ENCODE results near the gene OPRD1.

Gene OPRD1

DNA sequence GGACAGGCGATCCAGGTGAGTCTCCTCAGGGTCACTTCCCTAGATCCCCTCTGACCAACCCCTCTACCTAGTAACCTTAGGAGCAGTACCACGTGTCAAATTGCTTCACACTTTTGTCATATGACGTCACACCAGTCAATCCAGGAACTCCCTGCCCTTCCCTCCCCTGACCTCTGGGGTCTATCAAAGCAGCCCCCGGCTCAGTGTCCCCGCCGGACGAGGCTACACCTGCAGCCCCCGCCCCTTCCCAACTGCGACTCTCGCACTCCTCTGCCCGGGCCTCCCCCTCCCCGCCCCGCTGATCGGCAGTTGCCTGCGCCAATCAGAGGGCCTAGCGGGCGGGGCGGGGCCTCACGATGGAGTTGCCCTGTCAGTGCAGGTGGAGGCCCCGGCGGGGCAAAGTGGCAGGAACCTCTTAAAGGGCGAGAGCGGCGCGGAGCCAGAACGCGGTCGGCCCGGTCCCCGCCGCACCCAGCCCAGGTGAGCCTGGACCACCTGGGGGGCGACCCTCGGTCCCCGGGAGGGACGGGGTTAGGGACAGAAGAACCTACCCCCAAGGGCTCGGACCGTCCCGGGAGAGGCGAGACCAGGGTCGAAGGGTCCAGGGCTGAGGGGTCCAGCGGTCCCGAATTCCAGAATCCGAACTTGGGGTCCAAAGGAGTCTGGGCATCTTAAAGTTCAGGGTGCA lies 74.9 kb downstream of the OPRD1 start:
- DNase-seq = peak; percentile 92

DNA sequence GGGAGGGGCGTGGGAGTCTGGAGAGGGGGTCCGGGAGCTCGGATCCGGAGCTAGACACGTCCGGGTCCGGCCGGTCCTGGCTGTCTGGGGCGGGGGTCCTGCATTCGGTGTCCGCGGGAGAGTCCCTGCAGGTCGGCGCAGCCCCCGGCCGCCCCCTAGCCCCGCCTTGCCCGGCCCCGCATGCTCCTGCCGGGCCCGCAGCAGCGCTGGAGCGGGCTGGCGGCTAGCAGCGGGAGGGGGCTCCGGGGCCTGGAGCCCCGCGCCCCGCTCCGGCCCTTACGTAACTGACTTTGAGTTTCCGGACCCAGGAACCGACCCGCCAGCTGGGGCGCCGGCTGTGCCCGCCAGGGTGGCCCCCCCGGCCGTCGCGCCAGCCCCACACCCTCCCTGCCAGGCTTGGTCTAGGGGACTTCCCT lies 75.5 kb downstream of the OPRD1 start:
- peak; percentile 81 for DNase-seq

DNA sequence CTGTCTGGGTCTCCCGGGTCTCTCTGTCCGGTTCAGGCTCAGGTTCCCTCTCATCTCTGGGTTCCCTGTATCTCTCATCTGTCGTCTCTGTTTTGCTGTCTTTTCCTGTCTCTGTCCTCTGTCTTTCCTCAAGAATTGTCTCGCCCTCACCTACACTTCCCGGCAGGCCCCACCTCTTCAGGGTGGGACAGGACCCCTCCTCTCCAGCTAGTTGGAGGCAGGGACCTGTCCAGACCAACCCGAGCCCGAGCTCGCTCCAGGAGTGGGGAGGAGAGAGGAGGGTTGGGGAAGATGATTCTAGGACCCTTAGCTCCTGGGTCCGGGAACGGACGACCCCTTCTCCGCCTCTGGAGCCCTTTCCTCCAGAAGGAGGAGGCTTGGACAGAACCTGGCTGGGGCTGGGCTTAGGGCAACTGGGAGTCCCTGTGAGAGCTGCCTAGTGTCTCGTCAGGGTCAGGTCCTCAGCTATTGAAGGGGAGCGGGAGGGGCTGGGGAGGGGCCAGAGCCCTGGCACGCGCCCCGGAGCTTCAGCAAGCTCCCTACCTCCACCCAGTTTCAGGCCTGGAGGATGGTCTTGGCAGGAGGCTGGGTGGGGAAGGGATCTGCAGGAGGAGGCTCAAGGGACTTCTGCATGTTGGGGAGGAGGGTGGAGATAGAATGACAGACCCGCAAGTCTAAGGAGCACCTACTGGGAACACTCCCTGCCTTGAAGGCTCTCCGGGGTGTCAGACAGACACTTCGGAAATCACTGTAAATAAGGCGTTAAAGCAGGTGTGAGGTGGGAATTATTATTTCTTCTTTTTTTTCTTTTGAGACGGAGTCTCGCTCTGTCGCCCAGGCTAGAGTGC lies 76.1 kb downstream of the OPRD1 start:
- DNase-seq = no peak

DNA sequence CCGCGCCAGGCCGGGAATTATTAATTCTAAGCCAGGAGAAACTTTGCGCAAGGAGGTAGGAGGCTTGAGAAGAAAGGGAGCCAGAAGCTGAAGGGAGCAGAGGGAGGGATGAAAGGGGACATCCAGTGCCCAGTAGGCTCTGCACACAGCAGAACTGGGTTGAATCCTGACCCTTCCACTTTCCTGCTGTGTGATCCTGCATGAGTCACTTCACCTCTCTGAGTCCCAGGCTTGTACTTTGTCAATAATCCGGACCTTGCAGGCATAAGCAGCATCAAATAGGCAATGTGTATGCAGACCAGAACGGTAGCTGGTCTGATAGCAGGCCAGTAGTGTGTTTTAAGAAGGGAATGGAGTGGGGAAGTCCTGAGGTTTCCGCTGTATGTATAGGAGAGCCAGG lies 76.9 kb downstream of the OPRD1 start:
- no peak for DNase-seq

DNA sequence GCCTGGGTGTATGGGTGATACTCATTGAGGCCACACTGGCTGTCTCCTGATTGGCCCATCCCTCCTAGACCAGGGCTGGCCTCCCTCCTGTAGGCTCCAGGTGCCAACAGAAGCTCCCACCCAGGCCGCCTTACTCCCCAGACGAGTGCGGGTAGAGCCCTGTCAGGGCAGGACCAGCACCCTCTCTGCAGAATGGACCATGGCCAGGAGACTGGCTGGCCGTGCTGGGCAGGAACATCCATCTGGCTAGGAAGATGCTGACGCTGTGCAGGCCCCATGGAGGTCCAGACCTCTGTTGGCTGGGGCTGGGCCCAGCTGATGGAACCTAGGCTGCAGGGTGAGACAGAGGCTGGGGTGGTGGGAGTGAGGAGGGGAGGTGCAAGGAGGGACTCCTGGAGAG lies 77.4 kb downstream of the OPRD1 start:
- no peak for DNase-seq

DNA sequence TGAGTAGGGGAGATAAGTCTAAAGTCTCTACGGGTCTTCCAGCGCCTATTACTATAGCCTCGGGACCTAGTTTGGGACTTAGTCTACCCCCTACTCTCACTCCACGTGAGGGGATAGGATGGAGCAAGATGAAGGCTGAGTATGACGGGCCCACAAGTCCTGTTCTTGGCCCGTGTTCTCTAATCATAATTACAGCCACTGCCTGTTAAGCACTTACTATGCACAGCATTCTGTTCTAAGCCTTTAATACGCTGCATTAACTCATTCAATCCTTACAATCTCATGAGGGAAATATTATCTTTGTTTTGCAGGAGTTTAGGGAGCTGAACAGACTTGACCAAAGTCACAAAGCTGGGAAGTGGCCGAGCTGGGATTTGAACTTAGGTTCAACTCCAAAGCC lies 78.5 kb downstream of the OPRD1 start:
- no peak for DNase-seq

DNA sequence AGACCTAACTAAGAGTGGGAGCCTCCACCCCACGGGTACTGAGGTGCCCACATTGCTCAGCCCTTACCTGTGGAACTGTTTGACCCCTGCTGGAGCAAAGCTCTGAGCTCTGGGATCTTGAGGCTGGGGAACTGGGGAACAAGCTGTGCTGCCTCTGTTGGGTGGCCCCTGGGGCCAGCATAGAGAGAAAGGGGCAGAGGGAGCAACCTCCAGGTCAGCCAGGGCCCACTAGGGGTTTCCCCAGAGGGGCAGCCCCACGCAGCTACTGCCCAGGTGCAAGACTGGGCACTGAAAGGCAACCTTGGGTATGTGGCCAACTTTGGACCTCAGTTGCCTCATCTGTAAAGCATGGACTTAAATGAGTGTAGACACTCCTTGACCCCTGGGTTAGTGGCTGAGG lies 78.9 kb downstream of the OPRD1 start:
- no peak for DNase-seq

DNA sequence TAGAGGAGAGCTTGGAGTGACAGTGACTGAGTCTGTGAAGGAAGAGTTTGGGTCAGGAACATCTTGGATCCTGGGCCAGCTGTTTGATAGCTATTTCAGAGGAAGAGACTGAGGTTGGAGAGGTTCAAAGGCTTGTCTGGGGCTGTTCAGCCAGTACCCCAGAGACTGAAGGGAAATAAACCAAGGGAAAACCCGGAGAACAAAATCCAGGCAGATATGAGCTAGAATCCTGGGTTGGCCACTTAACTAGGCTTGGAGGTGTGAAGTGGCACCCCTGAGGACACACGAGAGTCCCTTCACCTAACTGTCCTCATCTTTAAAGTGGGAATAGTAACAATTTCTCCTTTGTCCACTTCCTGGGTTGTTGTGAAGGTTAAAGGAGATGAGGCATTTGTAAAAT lies 79.3 kb downstream of the OPRD1 start:
- no peak for DNase-seq

DNA sequence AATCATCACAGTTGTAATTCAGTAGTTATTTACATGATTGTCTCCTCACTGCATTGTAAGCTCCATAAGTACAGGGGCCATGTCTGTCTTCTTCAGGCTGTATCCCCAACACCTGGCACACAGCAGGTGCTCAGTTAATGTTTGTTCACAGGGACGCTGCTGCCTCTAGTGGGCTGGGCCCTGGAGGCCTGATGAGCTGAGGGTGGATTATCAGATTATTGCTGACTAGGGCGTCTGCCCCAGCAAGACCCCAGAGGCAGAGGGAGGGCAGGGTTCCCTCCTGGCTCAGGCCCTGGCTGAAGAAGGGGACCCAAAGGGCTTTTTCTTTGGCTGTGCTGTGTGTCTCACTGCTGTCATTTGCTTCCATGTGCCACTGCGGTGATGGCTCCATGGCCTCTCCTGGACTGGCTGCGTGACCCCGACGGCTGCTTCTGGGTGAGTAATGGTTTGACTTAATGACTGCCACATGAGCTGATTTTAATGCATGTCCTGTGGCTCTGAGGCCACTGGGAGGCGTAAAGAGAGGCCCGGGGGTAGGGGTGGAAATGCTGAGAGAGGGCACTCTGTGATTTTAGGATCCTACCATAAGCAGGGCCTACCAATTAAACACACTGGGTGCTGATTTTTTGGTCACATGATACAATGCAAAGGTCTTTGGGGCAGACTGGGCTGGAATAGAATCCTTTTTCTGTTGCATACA lies 81.6 kb downstream of the OPRD1 start:
- peak; percentile 33 for DNase-seq

DNA sequence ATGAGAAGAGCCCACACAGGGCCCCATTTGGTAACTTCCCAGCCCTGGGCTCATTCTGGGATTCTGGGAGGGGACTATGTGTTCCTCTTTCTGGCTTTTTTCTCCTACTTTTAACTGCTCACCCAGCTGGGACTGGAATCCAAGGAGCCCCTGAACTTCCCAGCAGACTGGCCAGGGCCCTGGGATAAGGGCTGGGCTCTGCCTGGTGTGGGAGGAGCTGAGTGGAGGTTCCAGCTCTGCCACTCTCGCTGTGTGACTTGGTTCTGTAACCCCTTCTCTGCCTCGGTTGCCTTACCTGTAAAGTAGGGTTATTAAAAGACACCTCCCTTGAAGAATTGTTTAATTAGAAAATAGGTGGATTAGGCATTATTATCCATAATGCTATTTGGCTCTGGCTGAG lies 82.8 kb downstream of the OPRD1 start:
- no peak for DNase-seq

DNA sequence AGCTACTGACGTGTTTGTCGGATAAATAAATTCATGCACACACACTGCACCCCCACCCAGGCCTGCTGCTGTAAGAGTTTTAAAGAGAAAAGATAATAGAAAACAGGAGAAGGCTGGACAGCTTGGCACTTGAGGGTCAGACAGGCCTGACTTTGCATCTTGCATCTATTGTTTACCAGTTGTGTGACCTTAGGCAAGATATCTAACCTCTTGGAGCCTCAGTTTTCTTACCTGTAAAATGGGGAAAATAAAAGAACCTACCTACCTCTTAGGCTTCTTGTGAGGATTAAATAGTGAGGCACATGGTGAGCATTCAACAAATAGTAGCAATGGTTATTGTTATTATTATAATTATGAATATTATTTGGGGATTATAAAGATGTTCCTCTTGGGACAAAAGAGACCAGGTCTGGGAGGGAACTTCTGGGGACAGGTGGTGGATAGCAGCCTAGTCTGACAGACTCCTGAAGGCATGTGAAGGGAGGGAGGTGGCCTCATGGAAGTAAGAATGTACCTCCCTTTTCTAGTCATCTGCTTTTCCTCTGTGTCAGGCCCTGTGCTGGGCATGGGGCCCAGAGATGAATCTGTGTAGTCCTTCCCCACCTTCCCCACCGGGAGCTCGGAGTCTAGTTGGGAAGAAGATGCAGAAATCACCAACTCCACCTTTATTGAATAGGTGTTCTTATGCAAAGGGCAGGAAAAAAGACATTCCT lies 84.1 kb downstream of the OPRD1 start:
- DNase-seq = no peak

DNA sequence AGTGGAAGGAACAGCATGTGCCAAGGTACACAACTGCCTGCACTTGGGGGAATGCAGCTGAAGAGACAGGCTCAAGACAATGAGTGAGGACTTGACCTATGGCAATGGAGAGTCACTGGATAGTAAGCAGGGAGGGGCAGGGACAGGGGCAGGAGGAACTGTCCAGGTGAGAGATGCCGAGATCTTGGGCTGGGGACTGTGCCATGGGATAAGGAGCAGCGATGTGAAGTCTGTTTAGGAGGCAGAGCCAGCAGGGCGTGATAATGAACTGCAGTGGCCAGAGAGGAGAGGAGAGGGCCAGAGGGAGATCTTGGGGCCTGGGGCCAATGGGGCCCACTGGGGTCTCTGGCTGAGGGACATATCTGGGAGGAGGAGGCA lies 84.6 kb downstream of the OPRD1 start:
- DNase-seq = no peak

DNA sequence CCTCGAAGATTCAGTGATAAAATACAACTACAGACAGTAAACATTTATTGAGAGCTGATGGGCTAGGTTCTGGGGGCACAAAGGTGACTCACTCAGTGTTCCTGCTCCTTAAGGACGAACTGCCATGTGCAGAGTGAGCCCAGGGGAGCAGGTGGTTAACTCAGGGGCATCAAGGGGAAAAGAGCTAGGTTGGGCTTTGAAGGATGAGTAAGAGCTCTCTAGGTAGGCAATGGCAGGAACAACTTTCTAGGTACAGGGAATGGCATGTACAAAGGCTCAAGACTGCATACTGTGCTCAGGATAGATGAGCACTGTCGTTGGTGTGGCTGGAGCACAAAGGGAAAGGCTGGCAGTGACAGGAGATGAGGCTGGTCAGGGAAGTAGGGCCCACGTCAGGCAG lies 85.8 kb downstream of the OPRD1 start:
- DNase-seq = no peak

DNA sequence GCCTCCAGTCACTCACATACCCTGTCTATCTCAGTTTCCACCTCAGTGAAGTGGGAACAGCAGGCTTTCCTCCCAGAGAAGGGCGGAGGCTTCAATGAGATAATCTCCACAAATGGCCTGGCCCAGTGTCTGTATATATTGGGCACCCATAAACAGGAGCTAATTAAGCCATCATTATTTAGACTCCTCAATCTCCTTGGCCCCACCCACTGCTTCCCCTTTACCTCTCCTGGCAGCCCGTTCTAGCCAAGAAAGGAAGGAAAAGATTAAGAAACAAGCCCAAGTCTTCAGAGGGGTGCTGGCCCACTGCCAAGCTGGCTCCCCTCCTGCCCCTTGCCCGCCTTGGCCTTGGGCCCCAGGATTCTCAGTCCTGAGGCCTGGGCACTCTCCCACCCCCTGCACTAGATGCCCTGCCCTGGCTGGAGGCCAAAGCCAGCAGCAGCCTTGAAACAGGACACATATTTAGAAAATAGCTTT lies 86.5 kb downstream of the OPRD1 start:
- DNase-seq = no peak

DNA sequence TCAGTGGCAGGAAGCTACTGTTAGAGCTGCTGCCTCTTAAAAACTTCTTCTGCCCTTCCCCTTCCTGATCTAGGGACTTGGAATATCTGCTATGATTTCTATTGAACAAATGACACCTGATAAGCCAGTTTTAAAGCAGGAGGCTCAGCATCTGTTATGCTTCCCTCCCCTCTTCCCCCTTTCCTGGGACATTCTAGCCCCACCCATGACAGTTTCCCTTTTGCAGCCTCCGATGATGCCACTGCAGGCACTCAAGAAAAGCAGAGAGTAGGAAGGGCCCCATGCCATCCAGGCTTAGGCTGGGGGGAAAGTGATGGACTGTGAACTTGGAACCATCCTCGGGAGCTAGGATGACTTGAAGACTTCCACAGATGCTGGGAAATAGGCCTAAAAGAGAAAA lies 87.3 kb downstream of the OPRD1 start:
- DNase-seq = no peak

DNA sequence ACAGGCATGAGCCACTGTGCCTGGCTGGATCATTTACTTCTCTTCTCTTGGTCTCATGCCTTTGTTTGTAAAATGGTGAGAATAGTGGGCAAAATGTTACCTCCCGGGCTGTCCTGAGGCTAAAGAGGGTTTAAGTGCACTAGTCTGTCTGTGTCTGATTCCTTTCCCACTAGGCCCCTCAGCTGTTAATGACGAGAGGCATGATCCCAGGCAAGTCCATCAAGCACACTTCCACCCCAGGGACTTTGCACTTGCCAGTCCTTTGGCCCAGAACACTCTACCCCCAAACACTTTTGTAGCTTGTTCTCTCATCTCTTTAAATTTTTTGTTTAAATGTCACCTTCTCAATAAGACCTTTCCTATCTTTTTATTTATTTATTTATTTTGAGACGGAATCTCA lies 88.6 kb downstream of the OPRD1 start:
- no peak for DNase-seq

DNA sequence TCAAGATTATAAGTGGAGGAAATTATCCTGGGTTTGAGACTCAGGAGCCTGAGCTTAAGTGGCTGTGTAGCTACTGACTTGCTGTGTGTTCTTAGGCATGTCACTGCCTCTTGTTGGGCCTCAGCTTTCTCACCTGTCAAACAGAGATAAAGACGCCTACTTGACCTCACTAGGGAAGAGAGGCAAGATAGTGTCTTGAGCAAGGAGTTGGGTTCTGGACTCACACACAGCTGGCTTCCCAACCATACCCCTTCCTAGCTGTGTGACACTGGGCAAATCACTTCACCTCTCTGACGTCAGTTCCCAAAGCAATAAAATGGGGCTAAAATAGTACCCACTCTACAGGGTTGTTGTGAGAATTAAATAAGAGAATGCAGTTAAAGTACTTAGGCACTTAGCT lies 90.8 kb downstream of the OPRD1 start:
- no peak for DNase-seq

DNA sequence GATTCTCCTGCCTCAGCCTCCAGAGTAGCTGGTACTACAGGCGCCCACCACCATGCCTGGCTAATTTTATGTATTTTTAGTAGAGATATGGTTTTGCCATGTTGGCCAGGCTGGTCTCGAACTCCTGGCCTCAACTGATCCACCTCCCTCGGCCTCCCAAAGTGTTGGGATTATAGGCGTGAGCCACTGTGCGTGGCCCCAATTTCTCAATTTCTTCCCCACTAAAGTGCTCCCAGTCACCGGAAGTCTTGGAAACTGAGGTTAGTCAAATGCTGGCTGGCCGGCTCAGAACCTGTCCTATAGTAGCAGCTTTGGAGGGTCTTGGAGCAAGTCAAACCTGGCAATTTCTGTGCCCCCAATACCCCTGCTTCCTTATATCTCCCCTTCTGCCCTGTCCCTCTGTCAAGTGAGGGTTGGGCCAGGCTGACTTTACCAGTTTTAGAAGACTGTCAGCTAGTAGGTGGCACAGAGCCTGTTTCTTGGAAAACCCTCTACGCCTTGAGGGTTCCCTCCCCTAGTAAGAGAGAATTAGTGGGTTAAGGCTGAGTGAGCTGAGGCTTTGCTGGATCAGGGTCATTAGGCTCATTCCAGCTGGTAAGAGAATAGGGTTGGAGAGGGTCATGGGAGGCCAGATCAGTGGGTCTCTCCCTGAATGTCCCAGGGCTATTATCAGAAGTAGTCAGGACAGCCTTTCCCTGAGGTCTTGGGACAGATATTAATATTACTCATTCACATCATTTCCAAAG lies 94.1 kb downstream of the OPRD1 start:
- DNase-seq = no peak

DNA sequence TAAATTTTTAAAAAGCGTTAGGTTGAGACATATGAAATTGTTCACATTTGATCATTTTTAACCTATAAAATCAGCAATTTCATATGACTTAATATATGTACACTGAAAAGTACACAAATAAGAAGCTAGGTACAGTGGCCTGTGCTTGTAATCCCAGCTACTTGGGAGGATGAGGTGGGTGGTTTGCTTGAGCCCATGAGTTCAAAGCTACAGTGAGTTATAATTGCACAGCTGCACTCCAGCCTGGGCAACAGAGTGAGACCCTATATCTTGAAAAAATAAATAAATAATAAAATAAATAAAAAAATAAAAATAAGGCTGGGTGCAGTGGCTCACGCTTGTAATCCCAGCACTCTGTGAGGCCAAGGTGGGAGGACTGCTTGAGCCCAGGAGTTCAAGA lies 97.2 kb downstream of the OPRD1 start:
- no peak for DNase-seq

DNA sequence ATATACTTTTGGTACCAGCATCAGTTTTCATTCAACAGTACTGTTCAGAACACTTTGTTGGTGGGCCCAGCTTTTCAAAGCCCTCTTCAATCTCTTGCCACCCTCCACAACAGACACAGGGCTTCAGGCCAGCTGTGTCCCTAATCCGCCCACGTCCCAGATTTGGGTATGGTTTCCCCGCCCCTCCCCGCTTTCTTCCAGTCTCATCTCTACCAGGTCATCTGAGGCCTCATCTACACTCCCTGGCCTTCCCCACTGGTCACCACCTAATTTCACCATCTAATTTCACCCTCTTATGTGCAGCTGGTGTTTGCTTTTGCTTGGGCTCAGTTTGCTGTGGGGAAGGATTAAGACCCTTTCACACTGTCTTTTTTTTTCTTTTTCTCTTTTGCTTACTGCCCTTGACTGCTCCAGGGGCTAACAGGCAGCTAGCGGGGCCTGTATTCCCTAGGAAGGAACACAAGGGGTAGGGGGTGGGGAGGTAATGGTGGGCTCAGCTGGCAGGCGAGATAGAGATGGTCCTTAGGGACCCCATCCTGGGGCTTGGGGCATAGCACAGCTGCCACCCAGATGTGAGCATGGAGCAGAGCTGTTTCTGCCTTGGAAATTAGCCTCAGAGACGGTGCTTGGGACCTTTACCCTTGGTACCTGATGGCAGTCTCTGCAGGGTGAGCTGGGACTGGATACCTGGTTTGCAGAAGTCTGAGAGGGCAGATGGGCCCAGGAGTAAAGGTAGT lies 98.6 kb downstream of the OPRD1 start:
- no peak for DNase-seq

DNA sequence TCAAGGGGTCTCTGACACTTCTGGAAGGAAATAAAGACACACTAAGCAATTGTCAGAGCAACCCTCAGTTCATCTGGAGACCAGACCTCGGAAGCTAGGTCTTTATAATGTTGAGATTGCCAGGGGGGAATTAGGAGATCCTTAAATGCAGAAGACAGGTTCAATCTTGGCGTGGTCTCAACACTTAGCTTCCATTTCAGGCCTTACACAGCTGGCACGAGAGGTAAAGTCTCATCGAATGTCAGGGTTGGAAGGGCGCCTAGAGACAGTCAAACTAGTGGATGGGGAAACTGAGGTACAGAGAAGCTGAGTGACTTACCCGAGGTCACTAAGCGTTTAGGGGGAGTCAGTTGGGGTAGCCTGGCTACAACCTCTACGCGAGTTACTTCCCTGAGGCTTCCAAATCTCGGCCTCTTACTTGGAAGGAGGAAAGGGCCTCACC lies 101.8 kb downstream of the OPRD1 start:
- no peak for DNase-seq

Data from CD4-positive, alpha-beta T cell treated with Interleukin-12 subunit alpha and Interleukin-12 subunit beta, for 1 hour (primary cell).